Neural progenitor cell (in vitro differentiated cells): ENCODE measurements around the gene USP33. TPM values are rescaled to one million over a fixed set of nuclear protein-coding genes. Genes with fewer than 3 reads are reported as not detected.

Experiments used
- DNase-seq: peaks from one replicate; pipeline ENCODE4 v3.0.0-alpha.2; 2016; ENCODE audit warnings: low spot score
- H2AFZ ChIP-seq: fragments of 200-600 bp; sonication (generic); replicated peaks from 2 replicates; pipeline ENCODE4 v1.6.1; 2016; ENCODE audit warnings: antibody characterized with exemption
- H3F3A ChIP-seq: fragments of 200-600 bp; sonication (generic); 2 replicates; pipeline ENCODE4 v1.6.1; 2016; ENCODE audit warnings: antibody characterized with exemption, low read depth
- H3K27ac ChIP-seq: fragments of 200-600 bp; sonication (generic); 2 replicates; pipeline ENCODE4 v1.5.1; 2016; ENCODE audit warnings: mild to moderate bottlenecking
- H3K27me3 ChIP-seq: fragments of 200-600 bp; sonication (generic); 2 replicates; pipeline ENCODE4 v1.6.1; 2016; ENCODE audit warnings: mild to moderate bottlenecking, moderate library complexity
- H3K36me3 ChIP-seq: fragments of 200-600 bp; sonication (generic); 2 replicates; pipeline ENCODE4 v1.5.1; 2016
- H3K4me1 ChIP-seq: fragments of 200-600 bp; sonication (generic); 2 replicates; pipeline ENCODE4 v1.6.1; 2016; ENCODE audit warnings: mixed run types
- H3K4me2 ChIP-seq: fragments of 200-600 bp; sonication (generic); 2 replicates; pipeline ENCODE4 v1.6.1; 2016
- H3K4me3 ChIP-seq: fragments of 200-600 bp; sonication (generic); 2 replicates; pipeline ENCODE4 v1.5.1; 2016
- H3K79me2 ChIP-seq: fragments of 200-600 bp; sonication (generic); 2 replicates; pipeline ENCODE4 v1.6.1; 2016; ENCODE audit warnings: low read depth
- H3K9ac ChIP-seq: fragments of 200-600 bp; sonication (generic); 2 replicates; pipeline ENCODE4 v1.6.1; 2016
- H3K9me3 ChIP-seq: fragments of 200-600 bp; sonication (generic); 2 replicates; pipeline ENCODE4 v1.5.1; 2016; ENCODE audit warnings: low read depth
- H4K20me1 ChIP-seq: fragments of 200-600 bp; sonication (generic); 2 replicates; pipeline ENCODE4 v1.6.1; 2016; ENCODE audit warnings: low read depth
- H3K27ac Mint-ChIP-seq: 3 replicates; pipeline ENCODE4 v1.8.0; 2021; ENCODE audit warnings: mixed read lengths
- H3K27me3 Mint-ChIP-seq: 2 replicates; pipeline ENCODE4 v1.8.0; 2022; ENCODE audit warnings: low read depth, mild to moderate bottlenecking, inconsistent platforms, moderate library complexity, mixed read lengths; ENCODE audit not compliant: insufficient read depth
- H3K36me3 Mint-ChIP-seq: 3 replicates; pipeline ENCODE4 v1.8.0; 2021; ENCODE audit warnings: mixed read lengths
- H3K4me1 Mint-ChIP-seq: 3 replicates; pipeline ENCODE4 v1.8.0; 2021; ENCODE audit warnings: mixed read lengths
- H3K4me3 Mint-ChIP-seq: 3 replicates; pipeline ENCODE4 v1.8.0; 2021; ENCODE audit warnings: mild to moderate bottlenecking, moderate library complexity, mixed read lengths
- H3K9me3 Mint-ChIP-seq: 3 replicates; pipeline ENCODE4 v1.8.0; 2020; ENCODE audit warnings: mixed read lengths
- CTCF ChIP-seq: fragments of 200-600 bp; sonication (generic); IDR thresholded peaks from 2 replicates; pipeline ENCODE4 v1.5.1; 2017; ENCODE audit warnings: antibody characterized with exemption, mild to moderate bottlenecking
- EZH2 ChIP-seq: fragments of 200-600 bp; sonication (generic); IDR thresholded peaks from 2 replicates; pipeline ENCODE4 v1.6.1; 2017; ENCODE audit warnings: antibody characterized with exemption, mild to moderate bottlenecking, moderate library complexity
- EZH2phosphoT487 ChIP-seq: fragments of 200-600 bp; sonication (generic); IDR thresholded peaks from 2 replicates; pipeline ENCODE4 v1.6.1; 2017; ENCODE audit warnings: antibody characterized with exemption
- total RNA-seq: library from RNA; depleted of rRNA; stranded (reverse); fragments of >200 nt; gene quantifications from 2 replicates; pipeline ENCODE4 v1.2.3, GENCODE V29; 2015; ENCODE audit warnings: low replicate concordance

The USP33 gene
- total RNA-seq, 1 donor from 2014 or later = 132 TPM

GRCh38 chr1:77673716-77674355 is 85.8 kb downstream of the USP33 start:
- Histone ChIP-seq H3K4me1 (no peaks in the 10 kb centered on the region), H3K27ac (no peak overlapping the region), H3K4me3 (no peak overlapping the region), H4K20me1 (peaks cover 96% of the 10 kb centered on the region), H3K9ac (no peak overlapping the region), H3K27me3 (no peaks in the 10 kb centered on the region), H2AFZ (no peak overlapping the region), H3F3A (no peaks in the 10 kb centered on the region), H3K4me2 (no peak overlapping the region), H3K79me2 (peaks cover 100% of the 10 kb centered on the region), H3K9me3 (no peaks in the 10 kb centered on the region), H3K36me3 (no peaks in the 10 kb centered on the region)
- no peaks in the 10 kb centered on the region for H3K36me3 Mint-ChIP-seq
- no peaks in the 10 kb centered on the region for H3K9me3 Mint-ChIP-seq
- no peak for DNase-seq
- peaks cover 3% of the 10 kb centered on the region for H3K4me1 Mint-ChIP-seq
- H3K27ac Mint-ChIP-seq = no peak overlapping the region
- H3K4me3 Mint-ChIP-seq = no peak overlapping the region
- H3K27me3 Mint-ChIP-seq = peaks cover 2% of the 10 kb centered on the region
- no peak for TF ChIP-seq CTCF
- TF ChIP-seq EZH2 = no peak
- no peak for TF ChIP-seq EZH2phosphoT487

- TF ChIP-seq CTCF = no peak
- no peak for TF ChIP-seq EZH2
- TF ChIP-seq EZH2phosphoT487 = no peak
- H3K4me1 ChIP-seq = no peaks in the 10 kb centered on the region
- H3K4me1 Mint-ChIP-seq = peaks cover 3% of the 10 kb centered on the region
- peaks cover 2% of the 10 kb centered on the region for H3K27me3 Mint-ChIP-seq
- H3F3A ChIP-seq = no peaks in the 10 kb centered on the region
- H3K9me3 ChIP-seq = no peaks in the 10 kb centered on the region
- H3K36me3 Mint-ChIP-seq = no peaks in the 10 kb centered on the region
- no peak overlapping the region for H3K27ac ChIP-seq
- H3K4me3 Mint-ChIP-seq = no peak overlapping the region
- no peak overlapping the region for H3K4me3 ChIP-seq
- no peak for DNase-seq
- no peak overlapping the region for H3K9ac ChIP-seq
- no peaks in the 10 kb centered on the region for H3K9me3 Mint-ChIP-seq
- no peaks in the 10 kb centered on the region for H3K27me3 ChIP-seq
- H2AFZ ChIP-seq = no peak overlapping the region
- peaks cover 100% of the 10 kb centered on the region for H3K79me2 ChIP-seq
- no peak overlapping the region for H3K27ac Mint-ChIP-seq
- no peaks in the 10 kb centered on the region for H3K36me3 ChIP-seq
- peaks cover 96% of the 10 kb centered on the region for H4K20me1 ChIP-seq
- no peak overlapping the region for H3K4me2 ChIP-seq
Observed at GRCh38 chr1:77673030-77673429, 86.6 kb downstream of the USP33 start.

GRCh38 chr1:77672374-77672773 is 87.3 kb downstream of the USP33 start:
- H3K4me3 Mint-ChIP-seq = no peak overlapping the region
- H3K79me2 ChIP-seq = peaks cover 100% of the 10 kb centered on the region
- peaks cover 96% of the 10 kb centered on the region for H4K20me1 ChIP-seq
- no peak for DNase-seq
- no peaks in the 10 kb centered on the region for H3K27me3 ChIP-seq
- H3K4me2 ChIP-seq = no peak overlapping the region
- H3K36me3 ChIP-seq = no peaks in the 10 kb centered on the region
- no peaks in the 10 kb centered on the region for H3K9me3 Mint-ChIP-seq
- H3K4me3 ChIP-seq = no peak overlapping the region
- H3K36me3 Mint-ChIP-seq = no peaks in the 10 kb centered on the region
- H3F3A ChIP-seq = no peaks in the 10 kb centered on the region
- no peak overlapping the region for H3K27ac Mint-ChIP-seq
- no peaks in the 10 kb centered on the region for H3K4me1 ChIP-seq
- H3K27ac ChIP-seq = no peak overlapping the region
- no peak overlapping the region for H3K9ac ChIP-seq
- TF ChIP-seq EZH2 = no peak
- no peak for TF ChIP-seq CTCF
- no peak for TF ChIP-seq EZH2phosphoT487
- H3K4me1 Mint-ChIP-seq = peaks cover 3% of the 10 kb centered on the region
- H3K27me3 Mint-ChIP-seq = peaks cover 2% of the 10 kb centered on the region
- no peaks in the 10 kb centered on the region for H3K9me3 ChIP-seq
- no peak overlapping the region for H2AFZ ChIP-seq
